ENCODE measurements around the gene CCNDBP1.

CCNDBP1 gene

DNA sequence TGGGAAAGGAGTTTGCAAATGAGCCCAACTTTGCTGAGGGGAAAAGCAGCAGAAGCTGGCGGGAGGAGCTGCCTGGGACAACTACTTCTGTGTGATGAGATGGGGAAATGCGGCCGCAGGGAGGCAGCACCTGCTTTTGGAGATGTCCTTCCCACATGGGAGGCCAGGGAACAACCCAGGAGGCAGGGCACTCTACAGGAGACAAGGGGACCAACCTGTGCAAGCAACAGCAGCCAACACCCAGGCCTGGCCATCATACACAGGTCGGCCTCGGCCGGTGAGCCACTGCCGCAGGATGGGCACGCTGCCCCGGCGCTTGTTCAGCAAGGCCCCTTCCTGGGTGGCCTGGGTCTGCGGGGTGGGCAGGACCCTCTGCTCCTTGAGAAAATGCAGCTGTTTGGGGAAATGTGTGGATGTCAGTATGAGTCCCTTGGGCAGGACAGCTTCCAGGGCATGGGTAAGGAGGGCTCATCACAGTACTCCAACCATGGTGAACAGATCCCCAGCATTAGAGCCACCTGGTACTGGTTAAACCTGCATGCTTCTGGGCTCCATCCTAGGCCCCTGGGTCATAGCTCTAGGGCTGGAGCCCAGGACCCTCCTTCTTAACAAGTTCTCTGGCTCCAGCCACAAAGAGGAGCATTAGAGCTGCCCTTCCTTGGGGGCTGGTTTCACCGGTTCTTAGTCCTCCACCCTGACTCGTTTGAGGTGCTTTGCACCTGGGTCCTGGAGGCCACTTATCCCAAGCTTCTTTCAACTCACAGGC is 24.0 kb downstream of the CCNDBP1 start:
- H3K79me2 ChIP-seq (ENCODE audit: control insufficient read depth, low read length): no peaks in the 10 kb centered on the region
- H3K4me3 ChIP-seq (ENCODE audit: low read length): no peak overlapping the region
- H3K9me2 ChIP-seq (replicated peaks; ENCODE audit: control insufficient read depth, low read length): no peaks in the 10 kb centered on the region
- no peaks in the 10 kb centered on the region for H3K36me3 ChIP-seq (ENCODE audit: control insufficient read depth, low read length)
- H3K9me3 ChIP-seq (ENCODE audit: control insufficient read depth, insufficient read depth, low read length): no peaks in the 10 kb centered on the region
- H3K4me2 ChIP-seq (ENCODE audit: low read length): no peak overlapping the region
- no peak for TF ChIP-seq EZH2phosphoT487 (IDR thresholded peaks at IDR 0.05; ENCODE audit: borderline replicate concordance, low read length)
- TF ChIP-seq, protein P1, sequence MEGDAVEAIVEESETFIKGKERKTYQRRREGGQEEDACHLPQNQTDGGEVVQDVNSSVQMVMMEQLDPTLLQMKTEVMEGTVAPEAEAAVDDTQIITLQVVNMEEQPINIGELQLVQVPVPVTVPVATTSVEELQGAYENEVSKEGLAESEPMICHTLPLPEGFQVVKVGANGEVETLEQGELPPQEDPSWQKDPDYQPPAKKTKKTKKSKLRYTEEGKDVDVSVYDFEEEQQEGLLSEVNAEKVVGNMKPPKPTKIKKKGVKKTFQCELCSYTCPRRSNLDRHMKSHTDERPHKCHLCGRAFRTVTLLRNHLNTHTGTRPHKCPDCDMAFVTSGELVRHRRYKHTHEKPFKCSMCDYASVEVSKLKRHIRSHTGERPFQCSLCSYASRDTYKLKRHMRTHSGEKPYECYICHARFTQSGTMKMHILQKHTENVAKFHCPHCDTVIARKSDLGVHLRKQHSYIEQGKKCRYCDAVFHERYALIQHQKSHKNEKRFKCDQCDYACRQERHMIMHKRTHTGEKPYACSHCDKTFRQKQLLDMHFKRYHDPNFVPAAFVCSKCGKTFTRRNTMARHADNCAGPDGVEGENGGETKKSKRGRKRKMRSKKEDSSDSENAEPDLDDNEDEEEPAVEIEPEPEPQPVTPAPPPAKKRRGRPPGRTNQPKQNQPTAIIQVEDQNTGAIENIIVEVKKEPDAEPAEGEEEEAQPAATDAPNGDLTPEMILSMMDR (IDR thresholded peaks at IDR 0.05; ENCODE audit: low read depth, low read length, poor library complexity, severe bottlenecking): no peak
- H4K20me1 ChIP-seq (ENCODE audit: control insufficient read depth, insufficient read depth, low read depth, low read length): no peaks in the 10 kb centered on the region
- 0 out of 2 replicates have a peak, but pooled peaks cover 7% of the 10 kb centered on the region for H3K27me3 ChIP-seq (ENCODE audit: control insufficient read depth, low read length)
- no peaks in the 10 kb centered on the region for H3F3A ChIP-seq (ENCODE audit: control insufficient read depth, insufficient read depth)
- H3K4me1 ChIP-seq (ENCODE audit: control insufficient read depth, low read length): no peaks in the 10 kb centered on the region
- H3K27ac ChIP-seq (ENCODE audit: low read depth, low read length): no peak overlapping the region

DNA sequence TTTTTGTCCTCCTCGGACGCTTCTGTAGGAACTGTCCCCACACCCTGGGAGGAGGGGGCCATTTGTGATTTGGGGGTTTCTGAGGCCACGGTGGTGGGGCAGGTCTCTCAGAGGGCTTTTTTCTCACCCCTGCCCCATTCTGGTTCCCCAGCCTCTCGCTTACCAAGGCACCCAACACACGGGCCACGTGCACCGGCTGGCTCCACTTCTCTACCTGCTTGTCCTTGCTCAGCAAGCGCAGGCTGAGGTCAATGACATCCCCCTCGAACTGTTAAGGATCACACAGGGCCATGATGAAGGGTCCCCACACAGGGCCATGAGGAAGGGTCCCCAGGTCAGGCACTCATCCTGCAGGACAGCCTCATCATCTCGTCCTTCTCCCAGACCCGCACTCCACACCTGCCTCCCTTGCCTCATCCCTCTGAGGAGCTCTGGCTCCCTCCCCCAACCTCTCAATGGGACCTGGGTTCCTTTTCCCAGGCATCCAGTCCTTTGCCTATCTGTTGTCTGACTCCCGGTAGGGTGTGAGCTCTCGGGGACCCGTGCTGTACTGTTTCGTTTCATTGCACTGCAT is 25.1 kb downstream of the CCNDBP1 start:
- no peaks in the 10 kb centered on the region for H3K9me3 ChIP-seq (ENCODE audit: control insufficient read depth, insufficient read depth, low read length)
- no peaks in the 10 kb centered on the region for H3K9me2 ChIP-seq (replicated peaks; ENCODE audit: control insufficient read depth, low read length)
- H3K4me2 ChIP-seq (ENCODE audit: low read length): no peak overlapping the region
- no peaks in the 10 kb centered on the region for H3K4me1 ChIP-seq (ENCODE audit: control insufficient read depth, low read length)
- no peak for TF ChIP-seq EZH2phosphoT487 (IDR thresholded peaks at IDR 0.05; ENCODE audit: borderline replicate concordance, low read length)
- TF ChIP-seq, protein P1 (IDR thresholded peaks at IDR 0.05; ENCODE audit: low read depth, low read length, poor library complexity, severe bottlenecking): no peak
- no peaks in the 10 kb centered on the region for H3F3A ChIP-seq (ENCODE audit: control insufficient read depth, insufficient read depth)
- no peaks in the 10 kb centered on the region for H3K79me2 ChIP-seq (ENCODE audit: control insufficient read depth, low read length)
- H4K20me1 ChIP-seq (ENCODE audit: control insufficient read depth, insufficient read depth, low read depth, low read length): no peaks in the 10 kb centered on the region
- 0 out of 2 replicates have a peak, but pooled peaks cover 7% of the 10 kb centered on the region for H3K27me3 ChIP-seq (ENCODE audit: control insufficient read depth, low read length)
- no peaks in the 10 kb centered on the region for H3K36me3 ChIP-seq (ENCODE audit: control insufficient read depth, low read length)
- no peak overlapping the region for H3K4me3 ChIP-seq (ENCODE audit: low read length)
- no peak overlapping the region for H3K27ac ChIP-seq (ENCODE audit: low read depth, low read length)

DNA sequence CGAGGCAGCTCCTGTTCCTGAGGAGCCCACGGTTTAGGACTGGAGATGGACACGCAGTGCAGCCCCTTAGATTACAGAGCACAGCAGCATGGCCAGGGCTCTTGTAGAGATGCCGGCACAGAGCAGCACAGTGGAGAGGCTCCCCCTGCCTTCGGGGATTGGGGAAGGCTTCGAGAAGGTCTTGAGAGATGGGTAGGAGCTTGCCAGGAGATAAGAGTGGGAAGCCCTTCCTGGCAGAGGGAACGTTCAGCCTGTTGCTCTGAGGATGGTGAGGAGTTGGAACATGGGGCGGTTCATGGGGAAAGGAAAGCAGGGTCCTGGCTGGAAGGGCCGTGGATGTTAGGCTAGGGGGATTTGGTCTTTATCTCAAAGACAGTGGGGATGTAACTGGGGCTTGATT is 25.6 kb downstream of the CCNDBP1 start:
- Histone ChIP-seq H4K20me1 (ENCODE audit: control insufficient read depth, insufficient read depth, low read depth, low read length) (no peaks in the 10 kb centered on the region), H3F3A (ENCODE audit: control insufficient read depth, insufficient read depth) (no peaks in the 10 kb centered on the region), H3K4me2 (ENCODE audit: low read length) (no peak overlapping the region), H3K4me3 (ENCODE audit: low read length) (no peak overlapping the region), H3K4me1 (ENCODE audit: control insufficient read depth, low read length) (no peaks in the 10 kb centered on the region), H3K9me2 (replicated peaks; ENCODE audit: control insufficient read depth, low read length) (no peaks in the 10 kb centered on the region), H3K79me2 (ENCODE audit: control insufficient read depth, low read length) (no peaks in the 10 kb centered on the region), H3K27me3 (ENCODE audit: control insufficient read depth, low read length) (0 out of 2 replicates have a peak, but pooled peaks cover 7% of the 10 kb centered on the region), H3K9me3 (ENCODE audit: control insufficient read depth, insufficient read depth, low read length) (no peaks in the 10 kb centered on the region), H3K27ac (ENCODE audit: low read depth, low read length) (no peak overlapping the region), H3K36me3 (ENCODE audit: control insufficient read depth, low read length) (no peaks in the 10 kb centered on the region)
- TF ChIP-seq, protein P1 (IDR thresholded peaks at IDR 0.05; ENCODE audit: low read depth, low read length, poor library complexity, severe bottlenecking): no peak
- no peak for TF ChIP-seq EZH2phosphoT487 (IDR thresholded peaks at IDR 0.05; ENCODE audit: borderline replicate concordance, low read length)

All from DOHH2 (cell line).